HG03460 (cell line): Measurements from ENCODE around the gene LDLR.
"Not testable (repeated sequence)": the region's sequence is repeated elsewhere in the genome, so short reads cannot be mapped to it uniquely, and the experiment has no call there.

Experiments
- ATAC-seq: cut with Tn5 transposase; IDR thresholded peaks from one replicate; pipeline ENCODE4 v1.9.1; 2021; ENCODE audit not compliant: unreplicated experiment

The LDLR gene

GRCh38 chr19:11138601-11139300 lies 49.5 kb downstream of the LDLR start:
- no peak for ATAC-seq

- ATAC-seq, result not testable (repeated sequence)
Measured at GRCh38 chr19:11140023-11140538, 50.8 kb downstream of the LDLR start.

- no peak for ATAC-seq
Measured at GRCh38 chr19:11140896-11141295, 51.6 kb downstream of the LDLR start.

GRCh38 chr19:11141937-11142527 lies 52.8 kb downstream of the LDLR start:
- no peak for ATAC-seq

GRCh38 chr19:11142528-11143171 lies 53.4 kb downstream of the LDLR start:
- no peak for ATAC-seq

- ATAC-seq, result no peak
Measured at GRCh38 chr19:11145536-11145924, 56.3 kb downstream of the LDLR start.

- ATAC-seq, result no peak
Measured at GRCh38 chr19:11148001-11148400, 58.7 kb downstream of the LDLR start.

GRCh38 chr19:11151181-11151580 lies 61.9 kb downstream of the LDLR start:
- ATAC-seq, result no peak

GRCh38 chr19:11152318-11153062 lies 63.2 kb downstream of the LDLR start:
- no peak for ATAC-seq

GRCh38 chr19:11154683-11155047 lies 65.4 kb downstream of the LDLR start:
- no peak for ATAC-seq

GRCh38 chr19:11155373-11156120 lies 66.3 kb downstream of the LDLR start, which contains the start of gene SPC24:
SPC24 (minus strand) TSS chr19:11155782; CDS start chr19:11155776, 6 bp downstream.
- ATAC-seq, result peak; percentile 96

GRCh38 chr19:11159598-11160439 lies 70.6 kb downstream of the LDLR start:
- ATAC-seq, result no peak

GRCh38 chr19:11160440-11160768 lies 71.1 kb downstream of the LDLR start:
- not testable (repeated sequence) for ATAC-seq

GRCh38 chr19:11164296-11164695 lies 75.0 kb downstream of the LDLR start:
- ATAC-seq, result no peak

GRCh38 chr19:11164879-11165406 lies 75.7 kb downstream of the LDLR start:
- no peak for ATAC-seq

GRCh38 chr19:11165486-11166030 lies 76.3 kb downstream of the LDLR start:
- ATAC-seq, result no peak

GRCh38 chr19:11166281-11167142 lies 77.2 kb downstream of the LDLR start:
- no peak for ATAC-seq

GRCh38 chr19:11168568-11168967 lies 79.3 kb downstream of the LDLR start:
- no peak for ATAC-seq
